GM18507 (cell line): ENCODE measurements around the gene CEP95.
"Not testable (repeated sequence)": the region's sequence is repeated elsewhere in the genome, so short reads cannot be mapped to it uniquely, and the experiment has no call there.

ENCODE experiments used
- DNase-seq: peaks from one replicate; pipeline ENCODE4 v3.0.0; 2011; ENCODE audit warnings: low read depth; ENCODE audit not compliant: insufficient read length; ENCODE audit errors: extremely low spot score
- FAIRE-seq: peaks from 2 replicates; lab custom pipeline; 2011; peaks lifted over from hg19 to GRCh38; lab: Jason Lieb, UNC

The CEP95 gene

GRCh38 chr17:64494121-64494520 is 12.7 kb upstream of the CEP95 start:
- FAIRE-seq (no peak), DNase-seq (no peak)

- FAIRE-seq, result not testable (repeated sequence)
These were observed 11.5 kb upstream of the CEP95 start for GRCh38 chr17:64495300-64495699.

GRCh38 chr17:64496348-64496785 is 10.4 kb upstream of the CEP95 start:
- FAIRE-seq (no peak), DNase-seq (no peak)

More at GRCh38 chr17:64495300-64495699, 11.5 kb upstream of the CEP95 start:
- DNase-seq, result not testable (repeated sequence)

- FAIRE-seq (peak; percentile 82), DNase-seq (peak; percentile 87)
These were observed 9.8 kb upstream of the CEP95 start, which contains the start of gene POLG2 for GRCh38 chr17:64496786-64497564. TSS of gene POLG2 (minus strand) at chr17:64497054. CDS start at chr17:64496968, 86 bp downstream.

- FAIRE-seq (no peak), DNase-seq (no peak)
These were observed 9.2 kb upstream of the CEP95 start for GRCh38 chr17:64497565-64498035.

- FAIRE-seq, result no peak
These were observed 8.2 kb upstream of the CEP95 start for GRCh38 chr17:64498308-64499203.

GRCh38 chr17:64499805-64500486 is 6.8 kb upstream of the CEP95 start:
- no peak for FAIRE-seq
- DNase-seq, result no peak

More at GRCh38 chr17:64498308-64499203, 8.2 kb upstream of the CEP95 start:
- no peak for DNase-seq

GRCh38 chr17:64500487-64500859 is 6.3 kb upstream of the CEP95 start:
- FAIRE-seq (no peak), DNase-seq (no peak)

GRCh38 chr17:64500862-64501765 is 5.7 kb upstream of the CEP95 start:
- no peak for DNase-seq
- no peak for FAIRE-seq

GRCh38 chr17:64502021-64502420 is 4.8 kb upstream of the CEP95 start:
- no peak for FAIRE-seq
- no peak for DNase-seq

GRCh38 chr17:64502809-64503208 is 4.0 kb upstream of the CEP95 start:
- DNase-seq, result no peak
- no peak for FAIRE-seq

- no peak for FAIRE-seq
- DNase-seq, result no peak
These were observed 3.4 kb upstream of the CEP95 start for GRCh38 chr17:64503341-64503740.

- no peak for DNase-seq
- no peak for FAIRE-seq
These were observed 2.7 kb upstream of the CEP95 start for GRCh38 chr17:64503821-64504768.

GRCh38 chr17:64504769-64505339 is 1.9 kb upstream of the CEP95 start:
- no peak for FAIRE-seq

GRCh38 chr17:64505340-64506200 is 1.2 kb upstream of the CEP95 start:
- DNase-seq, result no peak
- FAIRE-seq, result peak; percentile 65

More at GRCh38 chr17:64504769-64505339, 1.9 kb upstream of the CEP95 start:
- DNase-seq, result no peak

GRCh38 chr17:64506201-64506575 is 589 bp upstream of the CEP95 start, which contains the start of gene DDX5:
TSS of gene DDX5 (minus strand) at chr17:64506289. CDS start at chr17:64506119, 170 bp downstream.
- peak; percentile 91 for DNase-seq
- FAIRE-seq, result no peak
